GM12878 (cell line): ENCODE measurements around the gene RCBTB2. TPM values are rescaled to one million over a fixed set of nuclear protein-coding genes. Genes with fewer than 3 reads are reported as not detected.

Source experiments
- ATAC-seq: fragments of 200-7000 bp; cut with Tn5 transposase; 3 replicates; pipeline ENCODE4 v1.9.1; 2020; ENCODE audit warnings: mild to moderate bottlenecking, moderate library complexity
- BruUV-seq: library from RNA; stranded (reverse); fragments of 400-500 nt; replicated peaks from 2 replicates; lab custom pipeline; 2021; lab: Mats Ljungman, UMichigan
- CTCF ChIA-PET: fragments of 300-600 bp; sonication (Branson Sonifier 250); formaldehyde crosslinking; extraction: SDS; loops from one replicate; lab custom pipeline; 2021; ENCODE audit warnings: inconsistent platforms; lab: Yijun Ruan, JAX
- POLR2A ChIA-PET: fragments of 350-600 bp; formaldehyde crosslinking; extraction: SDS; loops from one replicate; lab custom pipeline; 2021; ENCODE audit warnings: inconsistent platforms; lab: Charles Lee
- RAD21 ChIA-PET: fragments of 300-600 bp; sonication (Branson Sonifier 250); formaldehyde crosslinking; loops from one replicate; lab custom pipeline; 2023; ENCODE audit warnings: antibody characterized with exemption; ENCODE audit not compliant: unreplicated experiment; lab: Charles Lee
- SMC1A ChIA-PET: fragments of 300-600 bp; sonication (Branson Sonifier 250); formaldehyde crosslinking; loops from one replicate; lab custom pipeline; 2023; ENCODE audit not compliant: unreplicated experiment, uncharacterized antibody; lab: Charles Lee
- DNase-seq: peaks from one replicate; pipeline ENCODE4 v3.0.0-alpha.2; 2011; ENCODE audit warnings: low read depth, low spot score
- FAIRE-seq: peaks from 3 replicates; lab custom pipeline; 2011; peaks lifted over from hg19 to GRCh38; lab: Jason Lieb, UNC
- H2AFZ ChIP-seq: 2 replicates; pipeline ENCODE4 v1.6.0; 2011; ENCODE audit warnings: low read depth, low read length, control low read depth; ENCODE audit not compliant: control insufficient read depth
- H3K27ac ChIP-seq: 2 replicates; pipeline ENCODE4 v1.5.1; 2011; ENCODE audit warnings: control low read depth; ENCODE audit not compliant: control insufficient read depth, insufficient read depth
- H3K27me3 ChIP-seq, 2 experiments: replicated peaks in 1 of 2; 2 replicates each; pipeline versions ENCODE4 v1.6.0 to v1.6.1; 2011; ENCODE audit warnings: low read length in 1 of 2; ENCODE audit not compliant: control insufficient read depth in 2 of 2, insufficient read depth in 2 of 2
- H3K36me3 ChIP-seq, 2 experiments: 2 replicates each; pipeline ENCODE4 v1.5.1; 2011; ENCODE audit warnings: low read length in 1 of 2; ENCODE audit not compliant: control insufficient read depth in 2 of 2, insufficient read depth in 2 of 2
- H3K4me1 ChIP-seq: 2 replicates; pipeline ENCODE4 v1.6.1; 2011; ENCODE audit warnings: mild to moderate bottlenecking, low read length, moderate library complexity, mixed read lengths; ENCODE audit not compliant: control insufficient read depth, insufficient read depth
- H3K4me2 ChIP-seq: 2 replicates; pipeline ENCODE4 v1.6.0; 2011; ENCODE audit warnings: control low read depth; ENCODE audit not compliant: control insufficient read depth, insufficient read depth
- H3K4me3 ChIP-seq: fragments of 200-600 bp; sonication (generic); 2 replicates; pipeline ENCODE4 v1.5.1; 2016
- H3K79me2 ChIP-seq: 2 replicates; pipeline ENCODE4 v1.6.0; 2011; ENCODE audit warnings: low read length; ENCODE audit not compliant: control insufficient read depth, insufficient read depth
- H3K9ac ChIP-seq: 2 replicates; pipeline ENCODE4 v1.8.0; 2011; ENCODE audit warnings: low read length, control low read depth, mixed read lengths; ENCODE audit not compliant: control insufficient read depth, insufficient read depth
- H3K9me3 ChIP-seq: replicated peaks from 3 replicates; pipeline ENCODE4 v1.5.1; 2011; ENCODE audit warnings: mild to moderate bottlenecking, low read length; ENCODE audit not compliant: control insufficient read depth, insufficient read depth
- H4K20me1 ChIP-seq: 2 replicates; pipeline ENCODE4 v1.6.0; 2011; ENCODE audit not compliant: control insufficient read depth, insufficient read depth
- CHD1 ChIP-seq: IDR thresholded peaks from 2 replicates; pipeline ENCODE4 v1.6.1; 2012; ENCODE audit warnings: low read depth, low read length, improper control_type of control experiment
- EED ChIP-seq: sonication (generic); IDR thresholded peaks from 2 replicates; pipeline ENCODE4 v1.6.1; 2016; ENCODE audit warnings: antibody characterized with exemption, low read depth
- EGR1 ChIP-seq, 2 experiments: IDR thresholded peaks; 1 replicate in 1 of 2; 2 replicates in 1 of 2; pipeline ENCODE4 v1.6.1; 2011 to 2012; ENCODE audit warnings: low read depth in 2 of 2, low read length in 2 of 2, borderline replicate concordance in 1 of 2, mild to moderate bottlenecking in 1 of 2, moderate library complexity in 1 of 2
- ETV6 ChIP-seq, 2 experiments: fragments of 450-650 bp in 1 of 2; IDR thresholded peaks in 1 of 2; conservative IDR thresholded peaks in 1 of 2; 2 replicates each; pipeline ENCODE4 v1.6.1; 2014; ENCODE audit warnings: antibody characterized with exemption in 1 of 2, borderline replicate concordance in 1 of 2, low read depth in 1 of 2, mild to moderate bottlenecking in 1 of 2, moderate library complexity in 1 of 2
- NR2F1 ChIP-seq: fragments of 450-650 bp; conservative IDR thresholded peaks from 2 replicates; pipeline ENCODE4 v1.6.1; 2017; ENCODE audit warnings: mild to moderate bottlenecking
- RFX5 ChIP-seq: IDR thresholded peaks from 2 replicates; pipeline ENCODE4 v1.6.1; 2011; ENCODE audit warnings: low read depth, low read length, improper control_type of control experiment
- SRF ChIP-seq, 2 experiments: IDR thresholded peaks; 2 replicates each; pipeline ENCODE4 v1.6.1; 2011; ENCODE audit warnings: low read depth in 2 of 2, low read length in 2 of 2, mild to moderate bottlenecking in 1 of 2, moderate library complexity in 1 of 2
- TAF1 ChIP-seq: IDR thresholded peaks from 2 replicates; pipeline ENCODE4 v1.6.1; 2011; ENCODE audit warnings: mild to moderate bottlenecking, low read depth, low read length, borderline replicate concordance
- ZNF207 ChIP-seq: fragments of 450-650 bp; IDR thresholded peaks from 2 replicates; pipeline ENCODE4 v1.6.1; 2014; ENCODE audit warnings: antibody characterized with exemption, mild to moderate bottlenecking, borderline replicate concordance
- in situ Hi-C: fragments of 300-500 bp; cut with MboI; formaldehyde crosslinking; loops from 9 replicates; pipeline ENCODE4 v1.14.3; 2018; ENCODE audit warnings: mixed read lengths
- intact Hi-C: fragments of 100-400 bp; cut with micrococcal nuclease; formaldehyde crosslinking; loops from one replicate; pipeline ENCODE4 v1.14.2; 2022; ENCODE audit not compliant: unreplicated experiment
- polyA plus RNA-seq, 11 experiments: library from polyadenylated mRNA; depleted of rRNA in 4 of 11; unstranded in 6 of 11; stranded (reverse) in 5 of 11; fragments of >200 nt; fragmentation: Nextera tagmentation in 4 of 11; fragmentation: Illumina TruSeq in 1 of 11; extraction: Ambion mirVana in 4 of 11; extraction: Trizol in 1 of 11; gene quantifications; 1 replicate in 1 of 11; 2 replicates in 10 of 11; pipeline versions ENCODE4 v1.2.1 to v1.2.3, GENCODE V29; 2011 to 2016; ENCODE audit warnings: inconsistent platforms in 2 of 11, missing spikeins in 2 of 11, low read depth in 1 of 11
- total RNA-seq, 4 experiments: library from RNA; depleted of rRNA in 3 of 4; stranded (reverse); fragments of >200 nt in 3 of 4; fragmentation: Illumina TruSeq in 1 of 4; extraction: Trizol in 1 of 4; gene quantifications; 2 replicates each; pipeline versions ENCODE4 v1.2.1 to v1.2.3, GENCODE V29; 2013 to 2021
- TF ChIP-seq, protein P1 (sequence below): fragments of 450-650 bp; IDR thresholded peaks from 2 replicates; pipeline ENCODE4 v1.6.1; 2018; ENCODE audit warnings: mild to moderate bottlenecking, low read depth, moderate library complexity; ENCODE audit not compliant: partially characterized antibody
- TF ChIP-seq, protein P2 (sequence below): IDR thresholded peaks from 2 replicates; pipeline ENCODE4 v1.6.1; 2011; ENCODE audit warnings: borderline replicate concordance, low read depth, mild to moderate bottlenecking, moderate library complexity, low read length; ENCODE audit not compliant: insufficient read depth, poor library complexity, severe bottlenecking
- TF ChIP-seq, protein P3 (sequence below): fragments of 450-650 bp; formaldehyde crosslinking; IDR thresholded peaks from 2 replicates; pipeline ENCODE4 v1.4.0; 2020; ENCODE audit warnings: mild to moderate bottlenecking, moderate library complexity
- TF ChIP-seq, protein P4 (sequence below): fragments of 450-650 bp; IDR thresholded peaks from 2 replicates; pipeline ENCODE4 v1.6.1; 2017; ENCODE audit warnings: low read depth, mild to moderate bottlenecking, moderate library complexity

The RCBTB2 gene
- total and polyA plus RNA-seq, 10 of the 15 experiments (the other 5 are each of a cell fraction or from before 2014, with no cell fraction given): 5.0 to 16.0 (median 8.5) TPM

DNA sequence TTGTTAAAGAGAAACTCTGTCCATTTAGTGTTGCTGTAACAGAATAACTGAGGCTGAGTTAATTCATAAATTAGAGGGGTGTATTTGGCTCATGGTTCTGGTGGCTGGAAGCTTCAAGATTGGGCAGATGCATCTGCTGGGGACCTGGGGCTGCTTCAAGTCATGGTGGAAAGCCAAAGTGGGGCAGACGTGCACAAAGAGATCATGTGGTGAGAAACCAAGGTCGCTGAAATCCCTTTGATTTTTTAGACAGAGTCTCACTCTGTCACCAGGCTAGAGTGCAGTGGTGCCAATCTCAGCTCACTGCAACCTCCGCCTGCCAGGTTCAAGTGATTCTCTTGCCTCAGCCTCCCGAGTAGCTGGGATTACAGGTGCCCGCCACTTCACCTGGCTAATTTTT lies 46.0 kb downstream of the RCBTB2 start (continued):
- no peak for TF ChIP-seq TAF1
- TF ChIP-seq, protein P1, sequence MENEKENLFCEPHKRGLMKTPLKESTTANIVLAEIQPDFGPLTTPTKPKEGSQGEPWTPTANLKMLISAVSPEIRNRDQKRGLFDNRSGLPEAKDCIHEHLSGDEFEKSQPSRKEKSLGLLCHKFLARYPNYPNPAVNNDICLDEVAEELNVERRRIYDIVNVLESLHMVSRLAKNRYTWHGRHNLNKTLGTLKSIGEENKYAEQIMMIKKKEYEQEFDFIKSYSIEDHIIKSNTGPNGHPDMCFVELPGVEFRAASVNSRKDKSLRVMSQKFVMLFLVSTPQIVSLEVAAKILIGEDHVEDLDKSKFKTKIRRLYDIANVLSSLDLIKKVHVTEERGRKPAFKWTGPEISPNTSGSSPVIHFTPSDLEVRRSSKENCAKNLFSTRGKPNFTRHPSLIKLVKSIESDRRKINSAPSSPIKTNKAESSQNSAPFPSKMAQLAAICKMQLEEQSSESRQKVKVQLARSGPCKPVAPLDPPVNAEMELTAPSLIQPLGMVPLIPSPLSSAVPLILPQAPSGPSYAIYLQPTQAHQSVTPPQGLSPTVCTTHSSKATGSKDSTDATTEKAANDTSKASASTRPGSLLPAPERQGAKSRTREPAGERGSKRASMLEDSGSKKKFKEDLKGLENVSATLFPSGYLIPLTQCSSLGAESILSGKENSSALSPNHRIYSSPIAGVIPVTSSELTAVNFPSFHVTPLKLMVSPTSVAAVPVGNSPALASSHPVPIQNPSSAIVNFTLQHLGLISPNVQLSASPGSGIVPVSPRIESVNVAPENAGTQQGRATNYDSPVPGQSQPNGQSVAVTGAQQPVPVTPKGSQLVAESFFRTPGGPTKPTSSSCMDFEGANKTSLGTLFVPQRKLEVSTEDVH: no peak

DNA sequence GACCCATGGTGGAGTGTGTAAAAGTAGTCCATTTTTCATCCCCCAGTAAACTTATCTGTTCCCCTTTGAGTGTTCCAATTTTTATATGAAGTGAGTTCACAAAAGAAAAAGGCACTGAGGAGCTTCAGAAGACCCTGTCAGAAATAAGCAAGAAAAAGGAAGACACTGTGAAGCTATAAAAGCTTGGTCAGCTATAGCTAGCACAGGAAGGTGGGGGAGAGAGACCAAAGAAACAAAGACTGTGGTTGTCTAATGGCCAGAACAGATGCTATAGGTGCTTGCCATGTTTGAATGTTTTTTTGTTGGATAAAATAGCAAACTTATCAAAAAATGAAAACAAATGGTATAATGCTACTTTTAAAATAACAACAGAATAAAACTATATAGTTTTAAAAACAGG lies 46.5 kb downstream of the RCBTB2 start:
- ATAC-seq (no peak), FAIRE-seq (no peak), DNase-seq (no peak)
- in situ Hi-C loops (no loop called here), intact Hi-C loops (no loop called here)
- H2AFZ ChIP-seq: no peak overlapping the region
- no peak overlapping the region for H3K9ac ChIP-seq
- CTCF ChIA-PET: no interaction called here
- peaks cover 40% of the 10 kb centered on the region for H3K4me1 ChIP-seq
- POLR2A ChIA-PET: no interaction called here
- H3K79me2 ChIP-seq: peaks cover 25% of the 10 kb centered on the region
- RAD21 ChIA-PET: interaction anchor here (0.6 to 1.1 kb wide), 5 partner anchors 9 to 129 kb away, joined by 3 to 4 read pairs (median 3); partner anchors contain the start of gene RCBTB2
- H3K4me2 ChIP-seq: no peak overlapping the region
- H3K27me3 ChIP-seq: no peaks in the 10 kb centered on the region
- SMC1A ChIA-PET: interaction anchor here (0.8 to 1.3 kb wide), 2 partner anchors 19 to 93 kb away, joined by 4 read pairs; no protein-coding TSS in a partner anchor
- H4K20me1 ChIP-seq: no peaks in the 10 kb centered on the region
- peaks cover 0 to 7% of the 10 kb centered on the region in 2 experiments; a peak in 1 of 4 replicates for H3K36me3 ChIP-seq
- no peaks in the 10 kb centered on the region; the same call in 1 of the 3 replicates for H3K9me3 ChIP-seq
- BruUV-seq: no TSS peak
- no peak overlapping the region for H3K27ac ChIP-seq
- H3K4me3 ChIP-seq: no peak overlapping the region
- TF ChIP-seq ZNF207 (no peak), RFX5 (no peak), SRF (IDR thresholded peaks at IDR 0.05; ENCODE audit: low read depth in 2 of 2, low read length in 2 of 2) (no peak), ETV6 (conservative IDR thresholded peaks at IDR 0.05 in 1 of 2, IDR thresholded peaks at IDR 0.05 in 1 of 2; ENCODE audit: borderline replicate concordance in 1 of 2, low read depth in 1 of 2) (no peak), NR2F1 (no peak), EED (no peak), CHD1 (no peak), EGR1 (IDR thresholded peaks at IDR 0.05; ENCODE audit: borderline replicate concordance in 1 of 2, low read depth in 2 of 2, low read length in 2 of 2) (no peak)
- TF ChIP-seq, protein P2, sequence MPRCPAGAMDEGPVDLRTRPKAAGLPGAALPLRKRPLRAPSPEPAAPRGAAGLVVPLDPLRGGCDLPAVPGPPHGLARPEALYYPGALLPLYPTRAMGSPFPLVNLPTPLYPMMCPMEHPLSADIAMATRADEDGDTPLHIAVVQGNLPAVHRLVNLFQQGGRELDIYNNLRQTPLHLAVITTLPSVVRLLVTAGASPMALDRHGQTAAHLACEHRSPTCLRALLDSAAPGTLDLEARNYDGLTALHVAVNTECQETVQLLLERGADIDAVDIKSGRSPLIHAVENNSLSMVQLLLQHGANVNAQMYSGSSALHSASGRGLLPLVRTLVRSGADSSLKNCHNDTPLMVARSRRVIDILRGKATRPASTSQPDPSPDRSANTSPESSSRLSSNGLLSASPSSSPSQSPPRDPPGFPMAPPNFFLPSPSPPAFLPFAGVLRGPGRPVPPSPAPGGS: no peak
- TF ChIP-seq, protein P3, sequence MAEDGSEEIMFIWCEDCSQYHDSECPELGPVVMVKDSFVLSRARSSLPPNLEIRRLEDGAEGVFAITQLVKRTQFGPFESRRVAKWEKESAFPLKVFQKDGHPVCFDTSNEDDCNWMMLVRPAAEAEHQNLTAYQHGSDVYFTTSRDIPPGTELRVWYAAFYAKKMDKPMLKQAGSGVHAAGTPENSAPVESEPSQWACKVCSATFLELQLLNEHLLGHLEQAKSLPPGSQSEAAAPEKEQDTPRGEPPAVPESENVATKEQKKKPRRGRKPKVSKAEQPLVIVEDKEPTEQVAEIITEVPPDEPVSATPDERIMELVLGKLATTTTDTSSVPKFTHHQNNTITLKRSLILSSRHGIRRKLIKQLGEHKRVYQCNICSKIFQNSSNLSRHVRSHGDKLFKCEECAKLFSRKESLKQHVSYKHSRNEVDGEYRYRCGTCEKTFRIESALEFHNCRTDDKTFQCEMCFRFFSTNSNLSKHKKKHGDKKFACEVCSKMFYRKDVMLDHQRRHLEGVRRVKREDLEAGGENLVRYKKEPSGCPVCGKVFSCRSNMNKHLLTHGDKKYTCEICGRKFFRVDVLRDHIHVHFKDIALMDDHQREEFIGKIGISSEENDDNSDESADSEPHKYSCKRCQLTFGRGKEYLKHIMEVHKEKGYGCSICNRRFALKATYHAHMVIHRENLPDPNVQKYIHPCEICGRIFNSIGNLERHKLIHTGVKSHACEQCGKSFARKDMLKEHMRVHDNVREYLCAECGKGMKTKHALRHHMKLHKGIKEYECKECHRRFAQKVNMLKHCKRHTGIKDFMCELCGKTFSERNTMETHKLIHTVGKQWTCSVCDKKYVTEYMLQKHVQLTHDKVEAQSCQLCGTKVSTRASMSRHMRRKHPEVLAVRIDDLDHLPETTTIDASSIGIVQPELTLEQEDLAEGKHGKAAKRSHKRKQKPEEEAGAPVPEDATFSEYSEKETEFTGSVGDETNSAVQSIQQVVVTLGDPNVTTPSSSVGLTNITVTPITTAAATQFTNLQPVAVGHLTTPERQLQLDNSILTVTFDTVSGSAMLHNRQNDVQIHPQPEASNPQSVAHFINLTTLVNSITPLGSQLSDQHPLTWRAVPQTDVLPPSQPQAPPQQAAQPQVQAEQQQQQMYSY: no peak
- TF ChIP-seq, protein P4, sequence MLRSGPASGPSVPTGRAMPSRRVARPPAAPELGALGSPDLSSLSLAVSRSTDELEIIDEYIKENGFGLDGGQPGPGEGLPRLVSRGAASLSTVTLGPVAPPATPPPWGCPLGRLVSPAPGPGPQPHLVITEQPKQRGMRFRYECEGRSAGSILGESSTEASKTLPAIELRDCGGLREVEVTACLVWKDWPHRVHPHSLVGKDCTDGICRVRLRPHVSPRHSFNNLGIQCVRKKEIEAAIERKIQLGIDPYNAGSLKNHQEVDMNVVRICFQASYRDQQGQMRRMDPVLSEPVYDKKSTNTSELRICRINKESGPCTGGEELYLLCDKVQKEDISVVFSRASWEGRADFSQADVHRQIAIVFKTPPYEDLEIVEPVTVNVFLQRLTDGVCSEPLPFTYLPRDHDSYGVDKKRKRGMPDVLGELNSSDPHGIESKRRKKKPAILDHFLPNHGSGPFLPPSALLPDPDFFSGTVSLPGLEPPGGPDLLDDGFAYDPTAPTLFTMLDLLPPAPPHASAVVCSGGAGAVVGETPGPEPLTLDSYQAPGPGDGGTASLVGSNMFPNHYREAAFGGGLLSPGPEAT: no peak
